ENCODE data around the gene CFAP97D2. TPM values are rescaled to one million over a fixed set of nuclear protein-coding genes. Genes with fewer than 3 reads are reported as not detected.

Gene CFAP97D2
- total RNA-seq, 1 donor from 2014 or later: not detected

DNA sequence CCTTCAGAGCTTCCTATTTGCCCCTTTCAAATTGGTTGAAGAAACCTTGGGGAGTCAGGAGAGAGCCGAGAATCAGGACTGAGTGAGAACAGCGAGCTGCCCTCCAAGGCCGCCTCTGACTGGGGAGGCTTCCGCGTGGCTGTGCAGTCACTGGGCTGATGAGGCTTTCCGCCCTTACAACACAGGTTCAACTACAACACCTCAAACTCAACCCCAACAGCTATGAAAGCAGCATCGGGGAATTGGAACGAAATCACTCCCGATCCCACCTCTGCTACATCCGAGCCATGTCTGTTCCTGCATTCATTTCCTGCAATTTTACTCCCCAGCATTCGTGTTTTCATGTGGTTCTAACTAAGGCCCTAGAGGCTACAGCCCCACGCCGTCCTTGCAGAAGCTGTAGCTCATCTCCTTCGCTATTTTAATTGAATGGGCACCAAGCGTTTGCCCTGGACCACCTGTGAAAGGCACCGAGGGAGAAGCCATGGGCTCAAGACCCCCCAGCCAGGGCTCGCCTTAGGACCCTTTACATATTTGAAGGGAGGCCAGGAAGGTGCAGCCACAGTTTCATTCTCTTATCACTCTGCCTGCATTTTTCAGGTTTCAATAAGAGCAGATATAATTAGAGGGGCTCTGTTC, 34.3 kb upstream of the CFAP97D2 start:
- H3K27me3 Mint-ChIP-seq: peaks cover 22% of the 10 kb centered on the region
- H3K4me1 Mint-ChIP-seq (ENCODE audit: low read depth): no peaks in the 10 kb centered on the region
- H3K9me3 Mint-ChIP-seq (ENCODE audit: low read depth): no peaks in the 10 kb centered on the region
- no peak overlapping the region for H3K4me3 Mint-ChIP-seq (ENCODE audit: low read depth)
- no peak for DNase-seq (ENCODE audit: low spot score, unreplicated experiment)
- H3K36me3 Mint-ChIP-seq (ENCODE audit: insufficient read depth): no peaks in the 10 kb centered on the region
- no peak overlapping the region for H3K27ac Mint-ChIP-seq
- TF ChIP-seq, protein P1, sequence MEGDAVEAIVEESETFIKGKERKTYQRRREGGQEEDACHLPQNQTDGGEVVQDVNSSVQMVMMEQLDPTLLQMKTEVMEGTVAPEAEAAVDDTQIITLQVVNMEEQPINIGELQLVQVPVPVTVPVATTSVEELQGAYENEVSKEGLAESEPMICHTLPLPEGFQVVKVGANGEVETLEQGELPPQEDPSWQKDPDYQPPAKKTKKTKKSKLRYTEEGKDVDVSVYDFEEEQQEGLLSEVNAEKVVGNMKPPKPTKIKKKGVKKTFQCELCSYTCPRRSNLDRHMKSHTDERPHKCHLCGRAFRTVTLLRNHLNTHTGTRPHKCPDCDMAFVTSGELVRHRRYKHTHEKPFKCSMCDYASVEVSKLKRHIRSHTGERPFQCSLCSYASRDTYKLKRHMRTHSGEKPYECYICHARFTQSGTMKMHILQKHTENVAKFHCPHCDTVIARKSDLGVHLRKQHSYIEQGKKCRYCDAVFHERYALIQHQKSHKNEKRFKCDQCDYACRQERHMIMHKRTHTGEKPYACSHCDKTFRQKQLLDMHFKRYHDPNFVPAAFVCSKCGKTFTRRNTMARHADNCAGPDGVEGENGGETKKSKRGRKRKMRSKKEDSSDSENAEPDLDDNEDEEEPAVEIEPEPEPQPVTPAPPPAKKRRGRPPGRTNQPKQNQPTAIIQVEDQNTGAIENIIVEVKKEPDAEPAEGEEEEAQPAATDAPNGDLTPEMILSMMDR (IDR thresholded peaks at IDR 0.05; ENCODE audit: unreplicated experiment): no peak

DNA sequence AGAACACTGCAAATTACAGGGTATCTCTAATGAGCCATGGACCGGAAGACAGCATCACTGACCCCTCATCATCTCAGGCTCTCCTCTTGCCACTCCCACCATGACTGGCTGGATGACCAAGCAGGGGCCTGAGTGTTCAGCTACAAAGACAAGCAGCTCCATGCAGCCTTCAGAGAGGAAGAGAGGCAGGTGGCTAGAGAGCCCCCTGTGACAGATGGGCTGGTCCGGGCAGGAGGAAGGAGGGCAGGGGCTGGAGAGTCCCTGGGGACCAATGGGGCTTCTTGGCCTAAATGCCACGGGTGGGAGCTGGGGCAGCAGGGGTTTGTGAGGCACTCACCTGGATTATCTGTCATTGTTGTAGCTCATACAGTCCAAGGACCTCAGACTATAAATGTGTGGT, 33.8 kb upstream of the CFAP97D2 start:
- no peak overlapping the region for H3K27ac Mint-ChIP-seq
- H3K4me3 Mint-ChIP-seq (ENCODE audit: low read depth): no peak overlapping the region
- H3K27me3 Mint-ChIP-seq: peaks cover 22% of the 10 kb centered on the region

GRCh38 chr13:114145722-114146121, 33.3 kb upstream of the CFAP97D2 start:
- no peaks in the 10 kb centered on the region for H3K9me3 Mint-ChIP-seq (ENCODE audit: low read depth)
- TF ChIP-seq, protein P1 (IDR thresholded peaks at IDR 0.05; ENCODE audit: unreplicated experiment): no peak
- H3K4me1 Mint-ChIP-seq (ENCODE audit: low read depth): no peaks in the 10 kb centered on the region
- peaks cover 19% of the 10 kb centered on the region for H3K27me3 Mint-ChIP-seq
- no peaks in the 10 kb centered on the region for H3K36me3 Mint-ChIP-seq (ENCODE audit: insufficient read depth)
- DNase-seq (ENCODE audit: low spot score, unreplicated experiment): no peak
- H3K27ac Mint-ChIP-seq: no peak overlapping the region
- H3K4me3 Mint-ChIP-seq (ENCODE audit: low read depth): no peak overlapping the region

More for the DNA sequence above, 33.8 kb upstream of the CFAP97D2 start:
- no peak for DNase-seq (ENCODE audit: low spot score, unreplicated experiment)
- TF ChIP-seq, protein P1 (IDR thresholded peaks at IDR 0.05; ENCODE audit: unreplicated experiment): no peak
- H3K4me1 Mint-ChIP-seq (ENCODE audit: low read depth): no peaks in the 10 kb centered on the region
- H3K9me3 Mint-ChIP-seq (ENCODE audit: low read depth): no peaks in the 10 kb centered on the region
- H3K36me3 Mint-ChIP-seq (ENCODE audit: insufficient read depth): no peaks in the 10 kb centered on the region

DNA sequence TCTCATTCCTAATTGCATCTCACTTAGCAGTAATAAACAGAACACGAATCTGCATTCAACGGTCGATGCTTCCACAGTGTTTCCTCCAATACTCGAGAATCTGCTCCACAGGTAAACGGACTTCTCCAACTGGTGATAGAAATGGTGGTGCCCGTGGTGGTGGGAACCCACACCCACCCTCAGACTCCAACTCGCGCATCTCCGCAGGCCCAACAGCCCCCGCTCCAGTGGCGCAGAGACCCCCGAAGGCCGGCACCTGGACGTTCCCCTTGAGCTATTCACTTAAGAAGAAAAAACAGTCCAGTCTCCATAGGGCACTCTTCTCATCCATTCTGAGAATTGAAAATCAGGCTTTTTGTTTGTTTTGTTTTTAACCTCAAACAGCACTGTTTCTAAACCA, 32.9 kb upstream of the CFAP97D2 start:
- Mint-ChIP-seq H3K4me3 (ENCODE audit: low read depth) (no peak overlapping the region), H3K27ac (no peak overlapping the region), H3K36me3 (ENCODE audit: insufficient read depth) (no peaks in the 10 kb centered on the region), H3K4me1 (ENCODE audit: low read depth) (no peaks in the 10 kb centered on the region), H3K9me3 (ENCODE audit: low read depth) (no peaks in the 10 kb centered on the region), H3K27me3 (peaks cover 20% of the 10 kb centered on the region)
- TF ChIP-seq, protein P1 (IDR thresholded peaks at IDR 0.05; ENCODE audit: unreplicated experiment): no peak
- no peak for DNase-seq (ENCODE audit: low spot score, unreplicated experiment)

GRCh38 chr13:114146629-114147028, 32.4 kb upstream of the CFAP97D2 start:
- Mint-ChIP-seq H3K9me3 (ENCODE audit: low read depth) (no peaks in the 10 kb centered on the region), H3K36me3 (ENCODE audit: insufficient read depth) (no peaks in the 10 kb centered on the region), H3K27me3 (peaks cover 23% of the 10 kb centered on the region), H3K4me3 (ENCODE audit: low read depth) (no peak overlapping the region), H3K4me1 (ENCODE audit: low read depth) (no peaks in the 10 kb centered on the region), H3K27ac (no peak overlapping the region)
- DNase-seq (ENCODE audit: low spot score, unreplicated experiment): no peak
- TF ChIP-seq, protein P1 (IDR thresholded peaks at IDR 0.05; ENCODE audit: unreplicated experiment): peak; percentile 38
